WTC11 (cell line): ENCODE data around the gene DNAJC21.

Source experiments
- CTCF ChIP-seq: fragments of 200-600 bp; IDR thresholded peaks from 2 replicates; pipeline ENCODE4 v1.8.0; 2022; ENCODE audit warnings: antibody characterized with exemption
- E2F4 ChIP-seq: sonication (generic); formaldehyde crosslinking; IDR thresholded peaks from 2 replicates; pipeline ENCODE4 v1.8.1; 2022; ENCODE audit warnings: low read depth, mild to moderate bottlenecking, moderate library complexity, missing genetic modification reagents, borderline replicate concordance
- FOXJ3 ChIP-seq: sonication (generic); formaldehyde crosslinking; IDR thresholded peaks from 2 replicates; pipeline ENCODE4 v1.9.0; 2021; ENCODE audit warnings: missing genetic modification reagents, mild to moderate bottlenecking, borderline replicate concordance
- KAT7 ChIP-seq: sonication (generic); formaldehyde crosslinking; IDR thresholded peaks from 2 replicates; pipeline ENCODE4 v1.8.1; 2023; ENCODE audit warnings: missing genetic modification reagents, mild to moderate bottlenecking, borderline replicate concordance
- MAX ChIP-seq: sonication (generic); formaldehyde crosslinking; IDR thresholded peaks from 2 replicates; pipeline ENCODE4 v1.8.0; 2022; ENCODE audit warnings: mild to moderate bottlenecking, missing genetic modification reagents
- MXD4 ChIP-seq: fragments of 250-450 bp; sonication (Bioruptor Pico); IDR thresholded peaks from 2 replicates; pipeline ENCODE4 v1.8.0; 2021; ENCODE audit warnings: mild to moderate bottlenecking, moderate library complexity, borderline replicate concordance
- PREB ChIP-seq: sonication (generic); formaldehyde crosslinking; IDR thresholded peaks from 2 replicates; pipeline ENCODE4 v1.8.1; 2022; ENCODE audit warnings: mild to moderate bottlenecking, missing genetic modification reagents, moderate library complexity, borderline replicate concordance
- USF1 ChIP-seq: sonication (generic); formaldehyde crosslinking; IDR thresholded peaks from 2 replicates; pipeline ENCODE4 v1.8.0; 2022; ENCODE audit warnings: mild to moderate bottlenecking, missing genetic modification reagents
- ZMAT4 ChIP-seq: fragments of 250-450 bp; sonication (Bioruptor Pico); IDR thresholded peaks from 2 replicates; pipeline ENCODE4 v1.9.0; 2021; ENCODE audit warnings: mild to moderate bottlenecking

GRCh38 chr5:34944044-34944443 lies 14.7 kb downstream of the DNAJC21 start:
- TF ChIP-seq ZMAT4 (CRISPR knock-in tag) (no peak), MXD4 (CRISPR knock-in tag) (no peak), E2F4 (no peak), USF1 (CRISPR knock-in tag) (no peak), MAX (no peak), PREB (CRISPR knock-in tag) (no peak), KAT7 (CRISPR knock-in tag) (no peak), FOXJ3 (CRISPR knock-in tag) (no peak), CTCF (no peak)
